ENCODE measurements around the gene LAIR2. TPM values are rescaled to one million over a fixed set of nuclear protein-coding genes. Genes with fewer than 3 reads are reported as not detected.

The LAIR2 gene
- total RNA-seq, 4 donors from 2014 or later: 3.2 TPM; not detected in 3

DNA sequence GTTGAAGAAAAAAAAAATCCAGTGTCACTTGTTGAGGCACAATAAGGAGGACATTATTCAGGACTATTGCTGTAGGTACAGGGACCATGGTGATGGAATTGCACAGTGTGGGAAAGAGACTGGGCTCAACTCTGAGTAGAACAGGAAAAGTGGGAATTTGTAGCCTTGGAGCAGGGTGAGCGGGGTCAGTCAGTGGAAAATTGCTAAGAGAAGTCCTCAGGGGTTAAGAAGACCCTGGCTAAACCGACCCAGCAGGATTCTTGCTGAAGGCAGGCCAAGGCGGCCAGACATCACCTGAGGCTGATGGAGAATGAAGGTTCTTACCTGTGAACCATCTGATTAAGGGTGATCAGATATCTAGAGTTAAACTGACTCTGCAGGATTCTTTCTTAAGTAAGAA, 12.5 kb downstream of the LAIR2 start:
- Histone ChIP-seq H3K27me3 (peaks cover 7% of the 10 kb centered on the region), H3K9me3 (no peaks in the 10 kb centered on the region), H3K4me3 (no peak overlapping the region), H3K4me1 (no peaks in the 10 kb centered on the region), H3K27ac (no peak overlapping the region), H3K36me3 (no peaks in the 10 kb centered on the region)
- 45% methylated on average over 3 of the region's 3 CpGs; no CpG with 5 or more reads in 1 of the 2 donors for WGBS, 2 donors (ENCODE audit: low coverage in 1 of 2)
- DNase-seq: no peak
- TF ChIP-seq, protein P1, sequence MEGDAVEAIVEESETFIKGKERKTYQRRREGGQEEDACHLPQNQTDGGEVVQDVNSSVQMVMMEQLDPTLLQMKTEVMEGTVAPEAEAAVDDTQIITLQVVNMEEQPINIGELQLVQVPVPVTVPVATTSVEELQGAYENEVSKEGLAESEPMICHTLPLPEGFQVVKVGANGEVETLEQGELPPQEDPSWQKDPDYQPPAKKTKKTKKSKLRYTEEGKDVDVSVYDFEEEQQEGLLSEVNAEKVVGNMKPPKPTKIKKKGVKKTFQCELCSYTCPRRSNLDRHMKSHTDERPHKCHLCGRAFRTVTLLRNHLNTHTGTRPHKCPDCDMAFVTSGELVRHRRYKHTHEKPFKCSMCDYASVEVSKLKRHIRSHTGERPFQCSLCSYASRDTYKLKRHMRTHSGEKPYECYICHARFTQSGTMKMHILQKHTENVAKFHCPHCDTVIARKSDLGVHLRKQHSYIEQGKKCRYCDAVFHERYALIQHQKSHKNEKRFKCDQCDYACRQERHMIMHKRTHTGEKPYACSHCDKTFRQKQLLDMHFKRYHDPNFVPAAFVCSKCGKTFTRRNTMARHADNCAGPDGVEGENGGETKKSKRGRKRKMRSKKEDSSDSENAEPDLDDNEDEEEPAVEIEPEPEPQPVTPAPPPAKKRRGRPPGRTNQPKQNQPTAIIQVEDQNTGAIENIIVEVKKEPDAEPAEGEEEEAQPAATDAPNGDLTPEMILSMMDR (IDR thresholded peaks at IDR 0.05): no peak
- TF ChIP-seq POLR2AphosphoS5 (IDR thresholded peaks at IDR 0.05): no peak
- TF ChIP-seq POLR2A (IDR thresholded peaks at IDR 0.05): no peak
- no peak for TF ChIP-seq EP300 (IDR thresholded peaks at IDR 0.05; ENCODE audit: low read depth)
- intact Hi-C loops (cut with DNase I; ENCODE audit: low total_unique reads) (no loop called here), in situ Hi-C loops (cut with MboI; ENCODE audit: low pct_ligation_motif_present in 1 of 4, low pct_unique_long_range_greater_than_20kb in 1 of 4, low sequenced_read_pairs in 3 of 4) (no loop called here)

DNA sequence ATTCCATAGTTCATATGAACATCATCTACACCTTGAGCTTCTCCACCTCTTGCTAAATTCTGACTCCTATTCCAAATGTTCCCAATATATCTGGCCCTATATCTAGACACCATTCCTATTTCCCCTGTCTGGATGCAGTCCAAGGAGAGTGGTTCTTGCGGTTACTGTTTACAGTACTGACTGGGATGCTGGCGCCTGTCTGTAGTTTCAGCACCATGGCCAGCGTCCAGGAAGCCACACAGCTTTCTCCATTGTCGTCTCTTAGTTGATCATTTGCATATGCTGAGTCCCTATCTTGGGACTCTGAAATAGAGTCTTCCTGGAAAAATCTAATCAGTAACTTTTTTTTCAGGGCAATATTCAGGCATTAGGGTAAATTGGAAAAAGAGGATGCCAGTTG, 14.9 kb downstream of the LAIR2 start:
- Histone ChIP-seq H3K9me3 (no peaks in the 10 kb centered on the region), H3K27me3 (peaks cover 7% of the 10 kb centered on the region), H3K36me3 (no peaks in the 10 kb centered on the region), H3K27ac (no peak overlapping the region), H3K4me3 (no peak overlapping the region), H3K4me1 (no peaks in the 10 kb centered on the region)
- in situ Hi-C loops (cut with MboI; ENCODE audit: low pct_ligation_motif_present in 1 of 4, low pct_unique_long_range_greater_than_20kb in 1 of 4, low sequenced_read_pairs in 3 of 4): no loop called here
- 0 to 1% methylated on average over 2 to 4 of the region's 4 CpGs for WGBS, 2 donors (ENCODE audit: low coverage in 1 of 2)
- TF ChIP-seq POLR2A (IDR thresholded peaks at IDR 0.05) (no peak), EP300 (IDR thresholded peaks at IDR 0.05; ENCODE audit: low read depth) (no peak), POLR2AphosphoS5 (IDR thresholded peaks at IDR 0.05) (no peak)
- TF ChIP-seq, protein P1 (IDR thresholded peaks at IDR 0.05): no peak
- intact Hi-C loops (cut with DNase I; ENCODE audit: low total_unique reads): no loop called here
- DNase-seq: peak; percentile 37

DNA sequence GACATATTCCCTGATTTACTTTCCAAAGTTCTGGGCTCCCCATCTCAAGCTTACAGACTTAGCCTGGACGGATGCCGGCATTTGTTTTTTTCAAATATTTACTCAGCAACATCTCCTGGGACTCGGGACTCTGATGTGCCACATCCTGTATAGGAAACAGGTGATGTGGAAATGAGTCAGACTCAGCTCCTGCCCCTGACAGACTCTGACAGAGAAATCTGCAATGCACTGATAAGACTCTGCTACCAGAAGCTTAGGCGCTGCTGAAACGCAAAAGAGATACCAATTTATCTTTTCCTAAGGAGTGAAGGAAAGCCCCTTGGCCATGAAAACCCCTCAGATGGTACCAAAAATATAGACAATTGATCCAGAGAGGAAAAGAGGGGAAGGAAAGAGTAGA, 16.2 kb downstream of the LAIR2 start:
- Histone ChIP-seq H3K4me3 (no peak overlapping the region), H3K4me1 (no peaks in the 10 kb centered on the region), H3K9me3 (no peaks in the 10 kb centered on the region), H3K27me3 (peaks cover 7% of the 10 kb centered on the region), H3K36me3 (no peaks in the 10 kb centered on the region), H3K27ac (no peak overlapping the region)
- 57 to 61% methylated on average over 4 to 5 of the region's 5 CpGs for WGBS, 2 donors (ENCODE audit: low coverage in 1 of 2)
- no peak for DNase-seq
- in situ Hi-C loops (cut with MboI; ENCODE audit: low pct_ligation_motif_present in 1 of 4, low pct_unique_long_range_greater_than_20kb in 1 of 4, low sequenced_read_pairs in 3 of 4) (no loop called here), intact Hi-C loops (cut with DNase I; ENCODE audit: low total_unique reads) (no loop called here)
- no peak for TF ChIP-seq POLR2AphosphoS5 (IDR thresholded peaks at IDR 0.05)
- TF ChIP-seq POLR2A (IDR thresholded peaks at IDR 0.05): no peak
- no peak for TF ChIP-seq EP300 (IDR thresholded peaks at IDR 0.05; ENCODE audit: low read depth)
- TF ChIP-seq, protein P1 (IDR thresholded peaks at IDR 0.05): no peak

DNA sequence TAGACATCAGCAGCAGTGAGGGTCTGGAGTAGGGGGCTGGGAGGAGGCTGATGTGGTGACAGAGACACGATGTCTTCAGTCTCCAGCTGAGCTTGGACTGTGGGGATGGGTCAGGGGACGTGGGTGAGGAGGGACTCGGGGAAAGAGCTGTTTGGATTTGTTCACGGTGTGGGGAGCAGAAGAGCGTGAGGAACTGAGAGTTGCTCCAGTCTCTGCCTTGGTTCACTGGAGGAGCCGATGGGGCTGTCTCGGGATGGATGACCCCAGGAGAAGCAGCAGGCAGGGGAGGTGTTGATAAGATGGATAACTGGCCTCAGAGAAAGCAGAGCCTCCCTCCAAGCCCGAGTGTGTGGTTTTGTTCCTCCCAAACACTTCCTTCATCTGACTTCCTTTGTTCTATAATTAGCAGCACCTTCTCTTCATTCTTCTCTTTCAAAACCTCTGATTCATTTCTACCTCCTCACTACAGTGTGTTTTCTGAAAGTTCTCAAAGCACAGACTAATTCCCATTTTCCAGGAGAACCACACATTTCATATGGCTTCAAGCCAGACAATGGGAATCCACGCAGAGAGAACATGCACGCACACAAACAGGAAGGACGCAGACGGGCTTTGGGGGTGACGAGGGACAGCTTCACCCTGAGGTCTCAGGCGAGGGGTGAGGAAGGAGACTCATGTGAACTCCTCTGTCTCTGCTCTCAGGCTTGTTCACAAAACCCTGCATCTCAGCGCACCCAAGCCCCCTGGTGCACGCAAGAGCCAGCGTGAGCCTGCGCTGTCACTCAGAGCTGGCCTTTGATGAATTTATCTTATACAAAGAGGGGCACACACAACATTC, 18.6 kb downstream of the LAIR2 start:
- 33 to 59% methylated on average over 3 to 17 of the region's 18 CpGs for WGBS, 2 donors (ENCODE audit: low coverage in 1 of 2)
- DNase-seq: no peak
- Histone ChIP-seq H3K9me3 (no peaks in the 10 kb centered on the region), H3K27ac (no peak overlapping the region), H3K4me3 (no peak overlapping the region), H3K4me1 (no peaks in the 10 kb centered on the region), H3K27me3 (peaks cover 4% of the 10 kb centered on the region), H3K36me3 (no peaks in the 10 kb centered on the region)
- no peak for TF ChIP-seq EP300 (IDR thresholded peaks at IDR 0.05; ENCODE audit: low read depth)
- TF ChIP-seq, protein P1 (IDR thresholded peaks at IDR 0.05): no peak
- TF ChIP-seq POLR2AphosphoS5 (IDR thresholded peaks at IDR 0.05): no peak
- TF ChIP-seq POLR2A (IDR thresholded peaks at IDR 0.05): no peak
- intact Hi-C loops (cut with DNase I; ENCODE audit: low total_unique reads) (no loop called here), in situ Hi-C loops (cut with MboI; ENCODE audit: low pct_ligation_motif_present in 1 of 4, low pct_unique_long_range_greater_than_20kb in 1 of 4, low sequenced_read_pairs in 3 of 4) (no loop called here)
